Calu3 (cell line): Measurements from ENCODE around the gene LRSAM1. TPM values are rescaled to one million over a fixed set of nuclear protein-coding genes. Genes with fewer than 3 reads are reported as not detected.

ENCODE experiments used
- BruUV-seq: library from RNA; stranded (reverse); fragments of 400-500 nt; replicated peaks from 2 replicates; lab custom pipeline; 2021; lab: Mats Ljungman, UMichigan
- CTCF ChIA-PET: fragments of 300-600 bp; sonication (Branson Sonifier 250); formaldehyde crosslinking; loops from one replicate; lab custom pipeline; 2022; ENCODE audit warnings: antibody characterized with exemption; lab: Charles Lee
- DNase-seq: peaks from one replicate; pipeline ENCODE4 v3.0.0; 2022
- H3K27ac Mint-ChIP-seq: one replicate; pipeline ENCODE4 v1.8.0; 2022; ENCODE audit warnings: mixed read lengths; ENCODE audit not compliant: unreplicated experiment
- H3K27me3 Mint-ChIP-seq: one replicate; pipeline ENCODE4 v1.8.0; 2022; ENCODE audit warnings: mixed read lengths; ENCODE audit not compliant: unreplicated experiment
- H3K36me3 Mint-ChIP-seq: one replicate; pipeline ENCODE4 v1.8.0; 2022; ENCODE audit warnings: mild to moderate bottlenecking, moderate library complexity, mixed read lengths; ENCODE audit not compliant: insufficient read depth, unreplicated experiment
- H3K4me1 Mint-ChIP-seq: one replicate; pipeline ENCODE4 v1.8.0; 2022; ENCODE audit warnings: mild to moderate bottlenecking, low read depth, mixed read lengths; ENCODE audit not compliant: unreplicated experiment
- H3K4me3 Mint-ChIP-seq: one replicate; pipeline ENCODE4 v1.8.0; 2022; ENCODE audit warnings: mild to moderate bottlenecking, low read depth, moderate library complexity, mixed read lengths; ENCODE audit not compliant: unreplicated experiment
- H3K9me3 Mint-ChIP-seq: one replicate; pipeline ENCODE4 v1.8.0; 2022; ENCODE audit warnings: low read depth, mixed read lengths; ENCODE audit not compliant: unreplicated experiment
- intact Hi-C: fragments of 100-400 bp; cut with micrococcal nuclease; formaldehyde crosslinking; loops from one replicate; pipeline ENCODE4 v1.10.0; 2022; ENCODE audit not compliant: unreplicated experiment
- total RNA-seq: library from RNA; stranded (reverse); gene quantifications from 2 replicates; pipeline ENCODE4 v1.2.3, GENCODE V29; 2022
- TF ChIP-seq, protein P1 (sequence below): fragments of 200-600 bp; IDR thresholded peaks from one replicate; pipeline ENCODE4 v1.8.0; 2022; ENCODE audit warnings: antibody characterized with exemption; ENCODE audit not compliant: unreplicated experiment

The LRSAM1 gene
- total RNA-seq, 1 experiment from 2014 or later = 12.0 TPM

DNA sequence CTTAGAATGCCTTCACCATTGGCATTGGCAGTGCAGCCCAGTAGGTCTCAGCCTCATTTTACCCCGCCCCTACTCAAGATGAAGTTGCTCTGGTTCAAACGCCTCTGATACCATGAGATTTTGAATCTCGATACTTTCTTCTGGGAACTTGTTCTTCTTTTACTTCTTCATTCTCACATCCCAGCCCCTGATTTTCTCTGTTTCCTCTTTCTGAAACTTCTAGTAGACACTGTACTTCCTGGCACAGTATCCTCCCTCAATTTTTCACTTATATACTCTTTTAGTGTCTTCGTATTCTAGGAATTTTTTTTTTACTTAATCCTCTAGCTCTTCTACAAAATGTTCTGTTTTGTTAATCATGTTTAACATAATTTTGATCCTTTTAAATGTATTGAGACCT, 40.2 kb upstream of the LRSAM1 start:
- CTCF ChIA-PET = no interaction called here
- no peak for DNase-seq
- Mint-ChIP-seq H3K27me3 (no peaks in the 10 kb centered on the region), H3K4me1 (no peaks in the 10 kb centered on the region), H3K4me3 (no peak overlapping the region), H3K27ac (no peak overlapping the region), H3K9me3 (no peaks in the 10 kb centered on the region), H3K36me3 (peaks cover 5% of the 10 kb centered on the region)
- TF ChIP-seq, protein P1, sequence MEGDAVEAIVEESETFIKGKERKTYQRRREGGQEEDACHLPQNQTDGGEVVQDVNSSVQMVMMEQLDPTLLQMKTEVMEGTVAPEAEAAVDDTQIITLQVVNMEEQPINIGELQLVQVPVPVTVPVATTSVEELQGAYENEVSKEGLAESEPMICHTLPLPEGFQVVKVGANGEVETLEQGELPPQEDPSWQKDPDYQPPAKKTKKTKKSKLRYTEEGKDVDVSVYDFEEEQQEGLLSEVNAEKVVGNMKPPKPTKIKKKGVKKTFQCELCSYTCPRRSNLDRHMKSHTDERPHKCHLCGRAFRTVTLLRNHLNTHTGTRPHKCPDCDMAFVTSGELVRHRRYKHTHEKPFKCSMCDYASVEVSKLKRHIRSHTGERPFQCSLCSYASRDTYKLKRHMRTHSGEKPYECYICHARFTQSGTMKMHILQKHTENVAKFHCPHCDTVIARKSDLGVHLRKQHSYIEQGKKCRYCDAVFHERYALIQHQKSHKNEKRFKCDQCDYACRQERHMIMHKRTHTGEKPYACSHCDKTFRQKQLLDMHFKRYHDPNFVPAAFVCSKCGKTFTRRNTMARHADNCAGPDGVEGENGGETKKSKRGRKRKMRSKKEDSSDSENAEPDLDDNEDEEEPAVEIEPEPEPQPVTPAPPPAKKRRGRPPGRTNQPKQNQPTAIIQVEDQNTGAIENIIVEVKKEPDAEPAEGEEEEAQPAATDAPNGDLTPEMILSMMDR = no peak
- intact Hi-C loops = no loop called here
- no TSS peak for BruUV-seq

GRCh38 chr9:127415141-127415540, 36.2 kb upstream of the LRSAM1 start:
- H3K4me1 Mint-ChIP-seq = no peaks in the 10 kb centered on the region
- CTCF ChIA-PET = no interaction called here
- TF ChIP-seq, protein P1 = no peak
- intact Hi-C loops = no loop called here
- no peak for DNase-seq
- H3K9me3 Mint-ChIP-seq = no peaks in the 10 kb centered on the region
- BruUV-seq = no TSS peak
- H3K27ac Mint-ChIP-seq = peak overlapping the region; percentile 19
- H3K27me3 Mint-ChIP-seq = no peaks in the 10 kb centered on the region
- H3K36me3 Mint-ChIP-seq = peaks cover 5% of the 10 kb centered on the region
- no peak overlapping the region for H3K4me3 Mint-ChIP-seq

- intact Hi-C loops = no loop called here
These were observed 35.7 kb upstream of the LRSAM1 start for GRCh38 chr9:127415657-127416056.

GRCh38 chr9:127417131-127418036, 33.9 kb upstream of the LRSAM1 start:
- TF ChIP-seq, protein P1 = no peak
- H3K9me3 Mint-ChIP-seq = no peaks in the 10 kb centered on the region
- H3K27me3 Mint-ChIP-seq = no peaks in the 10 kb centered on the region
- no peaks in the 10 kb centered on the region for H3K4me1 Mint-ChIP-seq
- CTCF ChIA-PET = no interaction called here
- BruUV-seq = no TSS peak
- no peak for DNase-seq
- H3K36me3 Mint-ChIP-seq = peaks cover under 1% of the 10 kb centered on the region
- H3K4me3 Mint-ChIP-seq = no peak overlapping the region
- no peak overlapping the region for H3K27ac Mint-ChIP-seq
- intact Hi-C loops = no loop called here

More at GRCh38 chr9:127415657-127416056, 35.7 kb upstream of the LRSAM1 start:
- CTCF ChIA-PET = no interaction called here
- H3K4me1 Mint-ChIP-seq = no peaks in the 10 kb centered on the region
- H3K9me3 Mint-ChIP-seq = no peaks in the 10 kb centered on the region
- DNase-seq = no peak
- peaks cover 5% of the 10 kb centered on the region for H3K36me3 Mint-ChIP-seq
- TF ChIP-seq, protein P1 = no peak
- no peak overlapping the region for H3K27ac Mint-ChIP-seq
- no peaks in the 10 kb centered on the region for H3K27me3 Mint-ChIP-seq
- no TSS peak for BruUV-seq
- no peak overlapping the region for H3K4me3 Mint-ChIP-seq
